Stomach (tissue), 4 donors: Measurements from ENCODE around the gene OSBPL9.

Source experiments
- EP300 ChIP-seq: sonication (generic); formaldehyde crosslinking; IDR thresholded peaks from one replicate; pipeline ENCODE4 v1.6.1; 2017; ENCODE audit warnings: antibody characterized with exemption
- POLR2A ChIP-seq, 4 donors: fragments of 450-650 bp; IDR thresholded peaks; one replicate each; pipeline ENCODE4 v1.6.1; 2016; ENCODE audit warnings: antibody characterized with exemption in 4 of 4, control low read depth in 2 of 4, mild to moderate bottlenecking in 1 of 4, moderate library complexity in 1 of 4
- POLR2AphosphoS5 ChIP-seq, 3 donors: sonication (generic); formaldehyde crosslinking; IDR thresholded peaks; one replicate each; pipeline ENCODE4 v1.6.1; 2016; ENCODE audit warnings: antibody characterized with exemption in 3 of 3
- TF ChIP-seq, protein P1 (sequence below), 7 experiments: fragments of 450-650 bp in 4 of 7; fragments of 200-600 bp in 3 of 7; sonication (generic) in 3 of 7; IDR thresholded peaks; one replicate each; pipeline ENCODE4 v1.5.1; 2016 to 2019; ENCODE audit warnings: antibody characterized with exemption in 7 of 7, control low read depth in 2 of 7, mild to moderate bottlenecking in 1 of 7

DNA sequence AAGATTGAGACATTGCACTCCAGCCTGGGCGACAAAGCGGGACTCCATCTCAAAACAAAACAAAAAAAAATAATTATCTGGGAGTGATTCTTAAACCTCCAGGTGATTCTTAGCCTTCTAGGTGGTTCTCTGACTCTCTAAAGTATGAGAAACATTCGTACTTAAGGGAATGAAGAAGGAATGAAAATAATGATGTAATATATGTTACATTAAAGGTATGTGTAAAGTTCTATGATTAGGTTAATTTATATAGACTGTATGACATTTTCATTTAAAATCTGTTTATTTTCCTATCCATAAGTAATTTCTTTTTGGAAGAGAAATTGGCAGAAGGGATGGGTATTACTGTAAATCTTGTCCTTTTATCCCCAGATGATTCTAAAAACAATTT is 34.7 kb downstream of the OSBPL9 start:
- TF ChIP-seq POLR2A (IDR thresholded peaks at IDR 0.05) (no peak), EP300 (no peak), POLR2AphosphoS5 (IDR thresholded peaks at IDR 0.05) (no peak)
- TF ChIP-seq, protein P1, sequence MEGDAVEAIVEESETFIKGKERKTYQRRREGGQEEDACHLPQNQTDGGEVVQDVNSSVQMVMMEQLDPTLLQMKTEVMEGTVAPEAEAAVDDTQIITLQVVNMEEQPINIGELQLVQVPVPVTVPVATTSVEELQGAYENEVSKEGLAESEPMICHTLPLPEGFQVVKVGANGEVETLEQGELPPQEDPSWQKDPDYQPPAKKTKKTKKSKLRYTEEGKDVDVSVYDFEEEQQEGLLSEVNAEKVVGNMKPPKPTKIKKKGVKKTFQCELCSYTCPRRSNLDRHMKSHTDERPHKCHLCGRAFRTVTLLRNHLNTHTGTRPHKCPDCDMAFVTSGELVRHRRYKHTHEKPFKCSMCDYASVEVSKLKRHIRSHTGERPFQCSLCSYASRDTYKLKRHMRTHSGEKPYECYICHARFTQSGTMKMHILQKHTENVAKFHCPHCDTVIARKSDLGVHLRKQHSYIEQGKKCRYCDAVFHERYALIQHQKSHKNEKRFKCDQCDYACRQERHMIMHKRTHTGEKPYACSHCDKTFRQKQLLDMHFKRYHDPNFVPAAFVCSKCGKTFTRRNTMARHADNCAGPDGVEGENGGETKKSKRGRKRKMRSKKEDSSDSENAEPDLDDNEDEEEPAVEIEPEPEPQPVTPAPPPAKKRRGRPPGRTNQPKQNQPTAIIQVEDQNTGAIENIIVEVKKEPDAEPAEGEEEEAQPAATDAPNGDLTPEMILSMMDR (IDR thresholded peaks at IDR 0.05) = no peak
